A549 (cell line): Measurements from ENCODE around the gene CHM. TPM values are rescaled to one million over a fixed set of nuclear protein-coding genes. Genes with fewer than 3 reads are reported as not detected.
"Not testable (repeated sequence)": the region's sequence is repeated elsewhere in the genome, so short reads cannot be mapped to it uniquely, and the experiment has no call there.

Experiments used
- ATAC-seq, 2 experiments: fragments of 200-7000 bp in 1 of 2; fragments of >200 bp in 1 of 2; cut with Nextera tagmentation in 1 of 2; cut with Tn5 transposase in 1 of 2; 3 replicates each; pipeline versions ENCODE4 v1.8.0 to v1.9.1; 2018 to 2020; ENCODE audit warnings: mild to moderate bottlenecking in 1 of 2, moderate library complexity in 1 of 2
- CTCF ChIA-PET: fragments of 300-600 bp; sonication (Branson Sonifier 250); formaldehyde crosslinking; extraction: SDS; loops from one replicate; lab custom pipeline; 2021; ENCODE audit warnings: antibody characterized with exemption, inconsistent platforms; lab: Yijun Ruan, JAX
- POLR2A ChIA-PET: fragments of 350-600 bp; formaldehyde crosslinking; extraction: SDS; loops from one replicate; lab custom pipeline; 2021; ENCODE audit warnings: antibody characterized with exemption, inconsistent platforms; lab: Yijun Ruan, JAX
- DNase-seq, 2 experiments: peaks; one replicate each; pipeline versions ENCODE4 v3.0.0 to v3.0.0-alpha.2; 2011 to 2016; ENCODE audit warnings: low read depth in 1 of 2, low spot score in 1 of 2
- FAIRE-seq: peaks from 2 replicates; lab custom pipeline; 2011; peaks lifted over from hg19 to GRCh38; lab: Jason Lieb, UNC
- H3K27ac ChIP-seq, 2 experiments: fragments of >200 bp; sonication (Bioruptor Twin); formaldehyde crosslinking; 3 replicates each; pipeline ENCODE4 v1.5.1; 2016 to 2017
- H3K4me1 ChIP-seq: fragments of >200 bp; sonication (Bioruptor Twin); formaldehyde crosslinking; 3 replicates; pipeline ENCODE4 v1.6.1; 2016
- H3K4me2 ChIP-seq: fragments of >200 bp; sonication (Bioruptor Twin); formaldehyde crosslinking; 3 replicates; pipeline ENCODE4 v1.6.1; 2016
- H3K4me3 ChIP-seq: fragments of >200 bp; sonication (Bioruptor Twin); formaldehyde crosslinking; 3 replicates; pipeline ENCODE4 v1.5.1; 2016
- H3K9me3 ChIP-seq: fragments of >200 bp; sonication (Bioruptor Twin); formaldehyde crosslinking; 3 replicates; pipeline ENCODE4 v1.6.1; 2016
- BCL3 ChIP-seq: fragments of >200 bp; sonication (Bioruptor Twin); formaldehyde crosslinking; IDR thresholded peaks from 3 replicates; pipeline ENCODE4 v1.6.1; 2016
- BHLHE40 ChIP-seq: IDR thresholded peaks from 2 replicates; pipeline ENCODE4 v1.6.1; 2012; ENCODE audit warnings: low read depth, low read length, inconsistent platforms
- CHD4 ChIP-seq: fragments of 200-600 bp; sonication (generic); IDR thresholded peaks from 2 replicates; pipeline ENCODE4 v1.6.1; 2016; ENCODE audit warnings: antibody characterized with exemption, mild to moderate bottlenecking, borderline replicate concordance
- E2F6 ChIP-seq: IDR thresholded peaks from 2 replicates; pipeline ENCODE4 v1.6.1; 2012; ENCODE audit warnings: low read depth, borderline replicate concordance
- EHF ChIP-seq: fragments of 250-450 bp; sonication (Bioruptor Pico); IDR thresholded peaks from 2 replicates; pipeline ENCODE4 v1.5.0; 2020; ENCODE audit warnings: mild to moderate bottlenecking
- FOSB ChIP-seq: fragments of 250-450 bp; sonication (Bioruptor Pico); IDR thresholded peaks from 2 replicates; pipeline ENCODE4 v1.5.0; 2020; ENCODE audit warnings: mild to moderate bottlenecking, moderate library complexity
- FOSL2 ChIP-seq, 2 experiments: fragments of 450-650 bp in 1 of 2; fragments of >200 bp in 1 of 2; sonication (Bioruptor Twin) in 1 of 2; formaldehyde crosslinking; IDR thresholded peaks; 2 replicates each; pipeline versions ENCODE4 v1.5.0 to v1.6.1; 2016 to 2020; ENCODE audit warnings: mild to moderate bottlenecking in 1 of 2, moderate library complexity in 1 of 2
- HEYL ChIP-seq: fragments of 250-450 bp; sonication (Bioruptor Pico); IDR thresholded peaks from 2 replicates; pipeline ENCODE4 v1.8.0; 2021; ENCODE audit warnings: mild to moderate bottlenecking, moderate library complexity
- HOXB13 ChIP-seq: fragments of 250-450 bp; sonication (Bioruptor Pico); IDR thresholded peaks from 2 replicates; pipeline ENCODE4 v1.5.0; 2020; ENCODE audit warnings: low read depth, mild to moderate bottlenecking, moderate library complexity
- JUNB ChIP-seq: fragments of >200 bp; sonication (Bioruptor Twin); formaldehyde crosslinking; IDR thresholded peaks from 2 replicates; pipeline ENCODE4 v1.6.1; 2016
- MAX ChIP-seq: IDR thresholded peaks from 2 replicates; pipeline ENCODE4 v1.6.1; 2012
- NPAS2 ChIP-seq: fragments of 250-450 bp; sonication (Bioruptor Pico); IDR thresholded peaks from 2 replicates; pipeline ENCODE4 v1.8.0; 2022; ENCODE audit warnings: mild to moderate bottlenecking, moderate library complexity, borderline replicate concordance
- NR3C1 ChIP-seq: fragments of >200 bp; sonication (Bioruptor Twin); formaldehyde crosslinking; IDR thresholded peaks from 3 replicates; pipeline ENCODE4 v1.6.1; 2017
- PBX3 ChIP-seq: IDR thresholded peaks from 2 replicates; pipeline ENCODE4 v1.6.1; 2012
- POLR2AphosphoS2 ChIP-seq: conservative IDR thresholded peaks from 2 replicates; pipeline ENCODE4 v1.6.1; 2012; ENCODE audit warnings: low read length, improper control_type of control experiment, inconsistent platforms
- RAD21 ChIP-seq, 2 experiments: fragments of >200 bp in 1 of 2; sonication (Bioruptor Twin) in 1 of 2; formaldehyde crosslinking in 1 of 2; IDR thresholded peaks in 1 of 2; conservative IDR thresholded peaks in 1 of 2; 2 replicates in 1 of 2; 3 replicates in 1 of 2; pipeline ENCODE4 v1.6.1; 2012 to 2018; ENCODE audit warnings: inconsistent platforms in 1 of 2
- RARB ChIP-seq: fragments of 250-450 bp; sonication (Bioruptor Pico); IDR thresholded peaks from 2 replicates; pipeline ENCODE4 v1.8.0; 2021; ENCODE audit warnings: mild to moderate bottlenecking, moderate library complexity
- REST ChIP-seq: fragments of 200-600 bp; sonication (generic); IDR thresholded peaks from 2 replicates; pipeline ENCODE4 v1.6.1; 2016; ENCODE audit warnings: antibody characterized with exemption, mild to moderate bottlenecking, moderate library complexity
- SMC3 ChIP-seq: fragments of >200 bp; sonication (Bioruptor Twin); formaldehyde crosslinking; IDR thresholded peaks from 3 replicates; pipeline ENCODE4 v1.6.1; 2018; ENCODE audit warnings: inconsistent platforms
- ZC3H11A ChIP-seq: fragments of 450-650 bp; IDR thresholded peaks from 2 replicates; pipeline ENCODE4 v1.6.1; 2014; ENCODE audit warnings: antibody characterized with exemption, mild to moderate bottlenecking
- ZFP36 ChIP-seq: fragments of 450-650 bp; IDR thresholded peaks from 2 replicates; pipeline ENCODE4 v1.6.1; 2014; ENCODE audit warnings: borderline replicate concordance; ENCODE audit not compliant: partially characterized antibody
- ZNF302 ChIP-seq: fragments of 250-450 bp; sonication (Bioruptor Pico); IDR thresholded peaks from 2 replicates; pipeline ENCODE4 v1.9.0; 2021; ENCODE audit warnings: inconsistent platforms, mild to moderate bottlenecking, moderate library complexity
- WGBS: methylation state at CpG from one replicate; pipeline ENCODE4 v1.1.6; 2017; ENCODE audit errors: missing lambda C conversion rate; 5-methylcytosine and 5-hydroxymethylcytosine counted together
- polyA plus RNA-seq, 4 experiments: library from polyadenylated mRNA; depleted of rRNA in 3 of 4; stranded (reverse); fragments of >200 nt; fragmentation: RNase III in 1 of 4; extraction: RNeasy Plus Mini Kit Qiagen cat#74134 plus additional on column Dnase treatment in 1 of 4; gene quantifications; 2 replicates in 3 of 4; 3 replicates in 1 of 4; pipeline ENCODE4 v1.2.3, GENCODE V29; 2011 to 2017

CHM gene
- polyA plus RNA-seq, 2 of the 4 experiments (the other 2 are of a cell fraction) = 13.9 to 23.7 TPM

- TF ChIP-seq PBX3 = no peak
- no peak for TF ChIP-seq HEYL (CRISPR knock-in tag)
- TF ChIP-seq BHLHE40 = no peak
Observed at GRCh38 chrX:86016139-86016538, 31.2 kb downstream of the CHM start (continued).

- WGBS = 90% methylated on average over 4 of the region's 4 CpGs
- CTCF ChIA-PET, FAIRE-seq, H3K4me1 ChIP-seq, H3K27ac ChIP-seq, ATAC-seq, H3K9me3 ChIP-seq, DNase-seq, H3K4me3 ChIP-seq, H3K4me2 ChIP-seq, POLR2A ChIA-PET: not testable (repeated sequence)
Observed at GRCh38 chrX:86014959-86015358, 32.4 kb downstream of the CHM start.

GRCh38 chrX:86014421-86014820, 32.9 kb downstream of the CHM start:
- WGBS = 86% methylated on average over 5 of the region's 5 CpGs
- Histone ChIP-seq H3K9me3 (no peaks in the 10 kb centered on the region), H3K4me1 (no peaks in the 10 kb centered on the region), H3K4me2 (no peak overlapping the region), H3K27ac (no peak overlapping the region), H3K4me3 (no peak overlapping the region)
- ChIA-PET CTCF (no interaction called here), POLR2A (no interaction called here)
- DNase-seq (no peak), ATAC-seq (no peak), FAIRE-seq (no peak)
- TF ChIP-seq POLR2AphosphoS2 (no peak), REST (no peak), ZC3H11A (no peak), CHD4 (no peak), HOXB13 (CRISPR knock-in tag) (no peak), RAD21 (conservative IDR thresholded peaks at IDR 0.05 in 1 of 2, IDR thresholded peaks at IDR 0.05 in 1 of 2) (no peak), ZFP36 (no peak), E2F6 (no peak), JUNB (no peak), NR3C1 (no peak), RARB (CRISPR knock-in tag) (no peak), NPAS2 (CRISPR knock-in tag) (no peak), FOSL2 (IDR thresholded peaks at IDR 0.05) (no peak), FOSL2 (CRISPR knock-in tag; IDR thresholded peaks at IDR 0.05) (no peak), SMC3 (no peak), FOSB (CRISPR knock-in tag) (no peak), EHF (CRISPR knock-in tag) (no peak), ZNF302 (CRISPR knock-in tag) (no peak), BCL3 (no peak), MAX (no peak)
